GM18951 (cell line): Measurements from ENCODE around the gene LHPP.
A peak's percentile ranks its signal among the peaks of the same experiment; 100 is the strongest.

ENCODE experiments used
- POLR2A ChIP-seq: IDR thresholded peaks from 4 replicates; pipeline ENCODE4 v1.6.1; 2011; ENCODE audit warnings: mild to moderate bottlenecking; ENCODE audit not compliant: insufficient read length, insufficient read depth; ENCODE audit errors: extremely low read depth
- in situ Hi-C: fragments of 300-500 bp; cut with MboI; formaldehyde crosslinking; loops from one replicate; pipeline ENCODE4 v1.12.0; 2022; ENCODE audit warnings: low sequenced_read_pairs, mixed read lengths, inconsistent platforms; ENCODE audit not compliant: unreplicated experiment

The LHPP gene

GRCh38 chr10:124461642-124462347, at the start of gene LHPP:
TSS of gene LHPP (plus strand) at chr10:124461823. CDS start at chr10:124461863, 40 bp downstream.
- peak; percentile 70 for TF ChIP-seq POLR2A
- in situ Hi-C loops = no loop called here

- in situ Hi-C loops = no loop called here
- no peak for TF ChIP-seq POLR2A
Measured at GRCh38 chr10:124414076-124414475, 47.5 kb upstream of the LHPP start.

- no peak for TF ChIP-seq POLR2A
- in situ Hi-C loops = no loop called here
Measured at GRCh38 chr10:124415210-124415609, 46.4 kb upstream of the LHPP start.

GRCh38 chr10:124416733-124417132, 44.9 kb upstream of the LHPP start:
- in situ Hi-C loops = no loop called here
- no peak for TF ChIP-seq POLR2A

GRCh38 chr10:124417895-124418725, 43.5 kb upstream of the LHPP start:
- TF ChIP-seq POLR2A = no peak
- in situ Hi-C loops = no loop called here

- in situ Hi-C loops = no loop called here
Measured at GRCh38 chr10:124418726-124419501, 42.7 kb upstream of the LHPP start, which contains the start of gene OAT. TSS of gene OAT (minus strand) at chr10:124418923. CDS start at chr10:124412171, 6,752 bp downstream.

GRCh38 chr10:124419635-124420034, 42.0 kb upstream of the LHPP start:
- in situ Hi-C loops = no loop called here
- no peak for TF ChIP-seq POLR2A

More at GRCh38 chr10:124418726-124419501, 42.7 kb upstream of the LHPP start, which contains the start of gene OAT:
- TF ChIP-seq POLR2A = peak; percentile 73

GRCh38 chr10:124420254-124420653, 41.4 kb upstream of the LHPP start:
- TF ChIP-seq POLR2A = no peak
- in situ Hi-C loops = no loop called here

GRCh38 chr10:124422742-124423141, 38.9 kb upstream of the LHPP start:
- no peak for TF ChIP-seq POLR2A
- in situ Hi-C loops = no loop called here

- in situ Hi-C loops = no loop called here
- TF ChIP-seq POLR2A = no peak
Measured at GRCh38 chr10:124423813-124424212, 37.8 kb upstream of the LHPP start.

- TF ChIP-seq POLR2A = no peak
- in situ Hi-C loops = no loop called here
Measured at GRCh38 chr10:124425227-124425962, 36.2 kb upstream of the LHPP start.

GRCh38 chr10:124428207-124428777, 33.3 kb upstream of the LHPP start:
- no peak for TF ChIP-seq POLR2A

More at GRCh38 chr10:124428207-124428777, 33.3 kb upstream of the LHPP start:
- in situ Hi-C loops = no loop called here
